ENCODE data around the gene KIRREL3.
"Not testable (repeated sequence)": the region's sequence is repeated elsewhere in the genome, so short reads cannot be mapped to it uniquely, and the experiment has no call there.

The KIRREL3 gene

GRCh38 chr11:126410649-126411048, 589.9 kb downstream of the KIRREL3 start:
- DNase-seq: no peak

GRCh38 chr11:126409620-126409985, 591.0 kb downstream of the KIRREL3 start:
- DNase-seq: no peak

- no peak for DNase-seq
Measured at GRCh38 chr11:126408901-126409619, 591.5 kb downstream of the KIRREL3 start.

GRCh38 chr11:126408496-126408895, 592.1 kb downstream of the KIRREL3 start:
- DNase-seq: no peak

GRCh38 chr11:126407682-126408288, 592.8 kb downstream of the KIRREL3 start:
- DNase-seq: no peak

- DNase-seq: no peak
Measured at GRCh38 chr11:126407101-126407521, 593.5 kb downstream of the KIRREL3 start.

GRCh38 chr11:126406368-126406767, 594.2 kb downstream of the KIRREL3 start:
- DNase-seq: no peak

GRCh38 chr11:126405906-126406305, 594.7 kb downstream of the KIRREL3 start:
- no peak for DNase-seq

- no peak for DNase-seq
Measured at GRCh38 chr11:126405374-126405773, 595.2 kb downstream of the KIRREL3 start.

- DNase-seq: no peak
Measured at GRCh38 chr11:126404367-126404766, 596.2 kb downstream of the KIRREL3 start.

GRCh38 chr11:126403658-126404057, 596.9 kb downstream of the KIRREL3 start:
- DNase-seq: no peak

- no peak for DNase-seq
Measured at GRCh38 chr11:126403022-126403581, 597.5 kb downstream of the KIRREL3 start.

GRCh38 chr11:126400479-126400878, 600.1 kb downstream of the KIRREL3 start:
- DNase-seq: no peak

- DNase-seq: no peak
Measured at GRCh38 chr11:126400019-126400418, 600.6 kb downstream of the KIRREL3 start.

- DNase-seq: no peak
Measured at GRCh38 chr11:126398721-126399120, 601.8 kb downstream of the KIRREL3 start.

- no peak for DNase-seq
Measured at GRCh38 chr11:126398296-126398695, 602.3 kb downstream of the KIRREL3 start.

- no peak for DNase-seq
Measured at GRCh38 chr11:126396965-126397364, 603.6 kb downstream of the KIRREL3 start.

GRCh38 chr11:126396266-126396665, 604.3 kb downstream of the KIRREL3 start:
- not testable (repeated sequence) for DNase-seq

- DNase-seq: not testable (repeated sequence)
Measured at GRCh38 chr11:126395784-126396183, 604.8 kb downstream of the KIRREL3 start.

GRCh38 chr11:126394634-126395072, 605.9 kb downstream of the KIRREL3 start:
- not testable (repeated sequence) for DNase-seq

- no peak for DNase-seq
Measured at GRCh38 chr11:126394036-126394435, 606.5 kb downstream of the KIRREL3 start.

- DNase-seq: no peak
Measured at GRCh38 chr11:126393143-126393542, 607.4 kb downstream of the KIRREL3 start.

GRCh38 chr11:126392633-126393013, 607.9 kb downstream of the KIRREL3 start:
- no peak for DNase-seq

GRCh38 chr11:126391970-126392632, 608.5 kb downstream of the KIRREL3 start:
- no peak for DNase-seq
